Cardiac fibroblast (primary cell): ENCODE results near the gene CYP2R1.

Source experiments
- DNase-seq, 2 donors: peaks; one replicate each; pipeline versions ENCODE4 v3.0.0 to v3.0.0-alpha.2; 2010; ENCODE audit warnings: low read depth in 2 of 2
- H3K4me3 ChIP-seq, 2 donors: replicated peaks in 1 of 2; 1 replicate in 1 of 2; 2 replicates in 1 of 2; pipeline ENCODE4 v1.5.1; 2011; ENCODE audit warnings: low read depth in 2 of 2, low read length in 2 of 2, mild to moderate bottlenecking in 2 of 2, moderate library complexity in 1 of 2
- CTCF ChIP-seq: IDR thresholded peaks from one replicate; pipeline ENCODE4 v1.5.1; 2011; ENCODE audit warnings: low read depth, mild to moderate bottlenecking, low read length, inconsistent platforms

Gene CYP2R1

GRCh38 chr11:14892036-14892556 is at the start of gene CYP2R1:
Gene CYP2R1, minus strand, starts transcription at chr11:14892231. Its CDS starts 26 bp downstream, at chr11:14892205.
- no peak for TF ChIP-seq CTCF
- H3K4me3 ChIP-seq = peak within 1 kb of the TSS; percentile 74 to 79
- DNase-seq = peak; percentile 98

- no peak for DNase-seq
- no peak for TF ChIP-seq CTCF
These were observed 46.9 kb upstream of the CYP2R1 start for GRCh38 chr11:14938936-14939335.

GRCh38 chr11:14934641-14935351 is 42.8 kb upstream of the CYP2R1 start:
- no peak for DNase-seq
- no peak for TF ChIP-seq CTCF
- H3K4me3 ChIP-seq = no peak overlapping the region

More at GRCh38 chr11:14938936-14939335, 46.9 kb upstream of the CYP2R1 start:
- no peak overlapping the region for H3K4me3 ChIP-seq

GRCh38 chr11:14932447-14932846 is 40.4 kb upstream of the CYP2R1 start:
- TF ChIP-seq CTCF = no peak
- DNase-seq = no peak
- H3K4me3 ChIP-seq = no peak overlapping the region

- TF ChIP-seq CTCF = no peak
- H3K4me3 ChIP-seq = no peak overlapping the region
- DNase-seq = no peak
These were observed 38.3 kb upstream of the CYP2R1 start for GRCh38 chr11:14930369-14930768.

GRCh38 chr11:14927146-14927545 is 35.1 kb upstream of the CYP2R1 start:
- TF ChIP-seq CTCF = no peak
- peak in 1 of 2 donors; percentile 65 for DNase-seq
- no peak overlapping the region for H3K4me3 ChIP-seq
